HepG2 (cell line): ENCODE results near the gene YIPF2. TPM values are rescaled to one million over a fixed set of nuclear protein-coding genes. Genes with fewer than 3 reads are reported as not detected.

Experiments used
- MBD4 ChIP-seq: IDR thresholded peaks from 2 replicates; pipeline ENCODE4 v1.6.1; 2012; ENCODE audit warnings: low read length, inconsistent platforms, borderline replicate concordance
- MED1 ChIP-seq: sonication (generic); formaldehyde crosslinking; IDR thresholded peaks from 2 replicates; pipeline ENCODE4 v1.4.0; 2020; ENCODE audit warnings: missing genetic modification reagents
- MXI1 ChIP-seq: IDR thresholded peaks from 3 replicates; pipeline ENCODE4 v1.6.1; 2012; ENCODE audit warnings: low read depth, low read length, inconsistent platforms, borderline replicate concordance
- NFATC3 ChIP-seq: sonication (generic); formaldehyde crosslinking; IDR thresholded peaks from 2 replicates; pipeline ENCODE4 v1.5.1; 2020; ENCODE audit warnings: mild to moderate bottlenecking, missing genetic modification reagents
- NRL ChIP-seq: sonication (generic); formaldehyde crosslinking; IDR thresholded peaks from 2 replicates; pipeline ENCODE4 v1.5.0; 2020; ENCODE audit warnings: missing genetic modification reagents, mild to moderate bottlenecking, moderate library complexity, borderline replicate concordance
- SIN3A ChIP-seq: IDR thresholded peaks from 2 replicates; pipeline ENCODE4 v1.6.1; 2011; ENCODE audit warnings: low read depth, mild to moderate bottlenecking, control low read depth, low read length, borderline replicate concordance
- SNAPC2 ChIP-seq: sonication (generic); formaldehyde crosslinking; IDR thresholded peaks from 2 replicates; pipeline ENCODE4 v1.8.1; 2022; ENCODE audit warnings: mild to moderate bottlenecking, missing genetic modification reagents
- SRF ChIP-seq: IDR thresholded peaks from 2 replicates; pipeline ENCODE4 v1.6.1; 2011; ENCODE audit warnings: mild to moderate bottlenecking, low read depth, low read length, moderate library complexity
- TP53 ChIP-seq: sonication (generic); formaldehyde crosslinking; conservative IDR thresholded peaks from 2 replicates; pipeline ENCODE4 v1.4.0; 2020; ENCODE audit warnings: missing genetic modification reagents
- ZNF678 ChIP-seq: sonication (generic); formaldehyde crosslinking; IDR thresholded peaks from 2 replicates; pipeline ENCODE4 v1.4.0; 2020; ENCODE audit warnings: mild to moderate bottlenecking, missing genetic modification reagents
- ZNF75D ChIP-seq: sonication (generic); formaldehyde crosslinking; IDR thresholded peaks from 2 replicates; pipeline ENCODE4 v1.8.1; 2023; ENCODE audit warnings: missing genetic modification reagents, mild to moderate bottlenecking, borderline replicate concordance
- polyA plus RNA-seq, 8 experiments: library from polyadenylated mRNA; depleted of rRNA in 3 of 8; stranded (reverse) in 7 of 8; unstranded in 1 of 8; fragments of >200 nt; fragmentation: Illumina TruSeq in 4 of 8; extraction: Trizol in 4 of 8; gene quantifications; 2 replicates each; pipeline versions ENCODE4 v1.2.1 to v1.2.3, GENCODE V29; 2011 to 2016; ENCODE audit warnings: low read depth in 4 of 8, missing spikeins in 1 of 8, mixed read lengths in 1 of 8; ENCODE audit not compliant: insufficient read depth in 1 of 8
- total RNA-seq, 5 experiments: library from RNA; depleted of rRNA; stranded (reverse); fragments of >200 nt; fragmentation: Illumina TruSeq; extraction: Trizol; gene quantifications; 2 replicates each; pipeline ENCODE4 v1.2.3, GENCODE V29; 2016; ENCODE audit warnings: low read depth in 1 of 5
- TF ChIP-seq, protein P1 (sequence below): sonication (generic); formaldehyde crosslinking; IDR thresholded peaks from 2 replicates; pipeline ENCODE4 v1.8.0; 2022; ENCODE audit warnings: missing genetic modification reagents, mild to moderate bottlenecking, borderline replicate concordance
- TF ChIP-seq, protein P2 (sequence below), 2 experiments: sonication (generic) in 1 of 2; formaldehyde crosslinking in 1 of 2; IDR thresholded peaks; 2 replicates each; pipeline versions ENCODE4 v1.4.0 to v1.6.1; 2018 to 2020; ENCODE audit warnings: missing genetic modification reagents in 2 of 2, borderline replicate concordance in 1 of 2, low read depth in 1 of 2, mild to moderate bottlenecking in 1 of 2, missing biosample characterization in 1 of 2
- TF ChIP-seq, protein P3 (sequence below): sonication (generic); formaldehyde crosslinking; IDR thresholded peaks from 2 replicates; pipeline ENCODE4 v1.5.0; 2020; ENCODE audit warnings: mild to moderate bottlenecking, missing genetic modification reagents
- TF ChIP-seq, protein P4 (sequence below): sonication (generic); formaldehyde crosslinking; IDR thresholded peaks from 2 replicates; pipeline ENCODE4 v1.5.0; 2020; ENCODE audit warnings: missing genetic modification reagents, mild to moderate bottlenecking, borderline replicate concordance
- TF ChIP-seq, protein P5 (sequence below): sonication (generic); formaldehyde crosslinking; conservative IDR thresholded peaks from 2 replicates; pipeline ENCODE4 v1.4.0; 2020; ENCODE audit warnings: missing genetic modification reagents
- TF ChIP-seq, protein P6 (sequence below): sonication (generic); formaldehyde crosslinking; IDR thresholded peaks from 2 replicates; pipeline ENCODE4 v1.8.1; 2023; ENCODE audit warnings: missing genetic modification reagents, mild to moderate bottlenecking, borderline replicate concordance

YIPF2 gene
- total and polyA plus RNA-seq, 2 of the 13 experiments (the other 11 are each of a cell fraction or from before 2014, with no cell fraction given) = 37.3 to 53.2 TPM

DNA sequence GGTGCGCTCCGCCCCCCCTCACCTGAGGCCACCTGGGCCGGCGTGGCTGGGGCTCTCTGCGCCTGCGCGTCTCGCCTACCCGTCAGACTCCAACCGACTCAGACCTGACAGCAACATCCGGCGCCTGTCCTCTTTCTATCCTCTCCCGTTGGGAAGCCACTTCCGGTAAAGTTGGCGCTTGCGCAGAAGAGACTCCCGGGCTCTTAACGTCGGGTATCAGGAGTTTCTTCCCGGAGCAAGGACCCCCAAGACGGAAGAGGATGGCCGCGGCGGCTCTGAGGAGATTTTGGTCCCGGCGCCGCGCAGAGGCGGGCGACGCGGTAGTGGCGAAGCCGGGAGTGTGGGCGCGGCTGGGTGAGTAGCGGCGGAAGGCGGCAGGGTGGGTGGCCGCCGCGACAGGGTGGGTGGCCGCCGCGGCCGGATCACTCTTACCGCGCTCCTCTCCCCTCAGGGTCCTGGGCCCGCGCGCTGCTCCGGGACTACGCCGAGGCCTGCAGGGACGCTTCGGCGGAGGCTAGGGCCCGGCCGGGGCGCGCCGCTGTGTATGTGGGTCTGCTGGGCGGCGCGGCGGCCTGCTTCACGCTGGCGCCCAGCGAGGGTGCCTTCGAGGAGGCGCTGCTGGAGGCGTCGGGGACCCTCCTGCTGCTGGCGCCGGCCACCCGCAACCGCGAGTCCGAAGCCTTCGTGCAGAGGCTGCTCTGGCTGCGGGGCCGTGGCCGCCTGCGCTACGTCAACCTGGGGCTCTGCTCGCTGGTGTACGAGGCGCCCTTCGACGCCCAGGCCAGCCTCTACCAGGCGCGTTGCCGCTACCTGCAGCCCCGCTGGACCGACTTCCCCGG is at the start of gene YIPF2, which contains the start of gene TIMM29 (continued):
- TF ChIP-seq, protein P1, sequence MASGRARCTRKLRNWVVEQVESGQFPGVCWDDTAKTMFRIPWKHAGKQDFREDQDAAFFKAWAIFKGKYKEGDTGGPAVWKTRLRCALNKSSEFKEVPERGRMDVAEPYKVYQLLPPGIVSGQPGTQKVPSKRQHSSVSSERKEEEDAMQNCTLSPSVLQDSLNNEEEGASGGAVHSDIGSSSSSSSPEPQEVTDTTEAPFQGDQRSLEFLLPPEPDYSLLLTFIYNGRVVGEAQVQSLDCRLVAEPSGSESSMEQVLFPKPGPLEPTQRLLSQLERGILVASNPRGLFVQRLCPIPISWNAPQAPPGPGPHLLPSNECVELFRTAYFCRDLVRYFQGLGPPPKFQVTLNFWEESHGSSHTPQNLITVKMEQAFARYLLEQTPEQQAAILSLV (CRISPR knock-in tag) = peak; percentile 60; the same call in 1 of the 2 replicates
- TF ChIP-seq NFATC3 (CRISPR knock-in tag) = 0 out of 2 replicates have a peak, but pooled peaks have one; percentile 57
- TF ChIP-seq SIN3A = peak; percentile 71; the same call in 1 of the 2 replicates
- TF ChIP-seq, protein P2, sequence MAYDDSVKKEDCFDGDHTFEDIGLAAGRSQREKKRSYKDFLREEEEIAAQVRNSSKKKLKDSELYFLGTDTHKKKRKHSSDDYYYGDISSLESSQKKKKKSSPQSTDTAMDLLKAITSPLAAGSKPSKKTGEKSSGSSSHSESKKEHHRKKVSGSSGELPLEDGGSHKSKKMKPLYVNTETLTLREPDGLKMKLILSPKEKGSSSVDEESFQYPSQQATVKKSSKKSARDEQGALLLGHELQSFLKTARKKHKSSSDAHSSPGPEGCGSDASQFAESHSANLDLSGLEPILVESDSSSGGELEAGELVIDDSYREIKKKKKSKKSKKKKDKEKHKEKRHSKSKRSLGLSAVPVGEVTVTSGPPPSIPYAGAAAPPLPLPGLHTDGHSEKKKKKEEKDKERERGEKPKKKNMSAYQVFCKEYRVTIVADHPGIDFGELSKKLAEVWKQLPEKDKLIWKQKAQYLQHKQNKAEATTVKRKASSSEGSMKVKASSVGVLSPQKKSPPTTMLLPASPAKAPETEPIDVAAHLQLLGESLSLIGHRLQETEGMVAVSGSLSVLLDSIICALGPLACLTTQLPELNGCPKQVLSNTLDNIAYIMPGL (CRISPR knock-in tag; IDR thresholded peaks at IDR 0.05; ENCODE audit: borderline replicate concordance in 1 of 2, low read depth in 1 of 2) = peak; percentile 87 to 92; a peak in 3 of 4 replicates
- no peak for TF ChIP-seq TP53 (CRISPR knock-in tag)
- no peak for TF ChIP-seq MBD4
- 0 out of 2 replicates have a peak, but pooled peaks have one; percentile 66 for TF ChIP-seq SNAPC2 (CRISPR knock-in tag)
- TF ChIP-seq, protein P3, sequence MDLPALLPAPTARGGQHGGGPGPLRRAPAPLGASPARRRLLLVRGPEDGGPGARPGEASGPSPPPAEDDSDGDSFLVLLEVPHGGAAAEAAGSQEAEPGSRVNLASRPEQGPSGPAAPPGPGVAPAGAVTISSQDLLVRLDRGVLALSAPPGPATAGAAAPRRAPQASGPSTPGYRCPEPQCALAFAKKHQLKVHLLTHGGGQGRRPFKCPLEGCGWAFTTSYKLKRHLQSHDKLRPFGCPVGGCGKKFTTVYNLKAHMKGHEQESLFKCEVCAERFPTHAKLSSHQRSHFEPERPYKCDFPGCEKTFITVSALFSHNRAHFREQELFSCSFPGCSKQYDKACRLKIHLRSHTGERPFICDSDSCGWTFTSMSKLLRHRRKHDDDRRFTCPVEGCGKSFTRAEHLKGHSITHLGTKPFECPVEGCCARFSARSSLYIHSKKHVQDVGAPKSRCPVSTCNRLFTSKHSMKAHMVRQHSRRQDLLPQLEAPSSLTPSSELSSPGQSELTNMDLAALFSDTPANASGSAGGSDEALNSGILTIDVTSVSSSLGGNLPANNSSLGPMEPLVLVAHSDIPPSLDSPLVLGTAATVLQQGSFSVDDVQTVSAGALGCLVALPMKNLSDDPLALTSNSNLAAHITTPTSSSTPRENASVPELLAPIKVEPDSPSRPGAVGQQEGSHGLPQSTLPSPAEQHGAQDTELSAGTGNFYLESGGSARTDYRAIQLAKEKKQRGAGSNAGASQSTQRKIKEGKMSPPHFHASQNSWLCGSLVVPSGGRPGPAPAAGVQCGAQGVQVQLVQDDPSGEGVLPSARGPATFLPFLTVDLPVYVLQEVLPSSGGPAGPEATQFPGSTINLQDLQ (CRISPR knock-in tag) = no peak
- TF ChIP-seq ZNF678 (CRISPR knock-in tag) = no peak
- TF ChIP-seq SRF = peak; percentile 79
- TF ChIP-seq, protein P4, sequence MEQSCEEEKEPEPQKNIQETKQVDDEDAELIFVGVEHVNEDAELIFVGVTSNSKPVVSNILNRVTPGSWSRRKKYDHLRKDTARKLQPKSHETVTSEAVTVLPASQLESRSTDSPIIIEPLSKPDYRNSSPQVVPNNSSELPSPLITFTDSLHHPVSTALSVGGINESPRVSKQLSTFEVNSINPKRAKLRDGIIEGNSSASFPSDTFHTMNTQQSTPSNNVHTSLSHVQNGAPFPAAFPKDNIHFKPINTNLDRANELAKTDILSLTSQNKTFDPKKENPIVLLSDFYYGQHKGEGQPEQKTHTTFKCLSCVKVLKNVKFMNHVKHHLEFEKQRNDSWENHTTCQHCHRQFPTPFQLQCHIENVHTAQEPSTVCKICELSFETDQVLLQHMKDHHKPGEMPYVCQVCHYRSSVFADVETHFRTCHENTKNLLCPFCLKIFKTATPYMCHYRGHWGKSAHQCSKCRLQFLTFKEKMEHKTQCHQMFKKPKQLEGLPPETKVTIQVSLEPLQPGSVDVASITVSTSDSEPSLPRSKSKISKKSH = peak; percentile 64; the same call in 1 of the 2 replicates
- TF ChIP-seq NRL (CRISPR knock-in tag) = 0 out of 2 replicates have a peak, but pooled peaks have one; percentile 17
- peak; percentile 81; the same call in 1 of the 3 replicates for TF ChIP-seq MXI1
- peak; percentile 47; the same call in 1 of the 2 replicates for TF ChIP-seq MED1 (CRISPR knock-in tag)
- TF ChIP-seq ZNF75D = no peak
- TF ChIP-seq, protein P5, sequence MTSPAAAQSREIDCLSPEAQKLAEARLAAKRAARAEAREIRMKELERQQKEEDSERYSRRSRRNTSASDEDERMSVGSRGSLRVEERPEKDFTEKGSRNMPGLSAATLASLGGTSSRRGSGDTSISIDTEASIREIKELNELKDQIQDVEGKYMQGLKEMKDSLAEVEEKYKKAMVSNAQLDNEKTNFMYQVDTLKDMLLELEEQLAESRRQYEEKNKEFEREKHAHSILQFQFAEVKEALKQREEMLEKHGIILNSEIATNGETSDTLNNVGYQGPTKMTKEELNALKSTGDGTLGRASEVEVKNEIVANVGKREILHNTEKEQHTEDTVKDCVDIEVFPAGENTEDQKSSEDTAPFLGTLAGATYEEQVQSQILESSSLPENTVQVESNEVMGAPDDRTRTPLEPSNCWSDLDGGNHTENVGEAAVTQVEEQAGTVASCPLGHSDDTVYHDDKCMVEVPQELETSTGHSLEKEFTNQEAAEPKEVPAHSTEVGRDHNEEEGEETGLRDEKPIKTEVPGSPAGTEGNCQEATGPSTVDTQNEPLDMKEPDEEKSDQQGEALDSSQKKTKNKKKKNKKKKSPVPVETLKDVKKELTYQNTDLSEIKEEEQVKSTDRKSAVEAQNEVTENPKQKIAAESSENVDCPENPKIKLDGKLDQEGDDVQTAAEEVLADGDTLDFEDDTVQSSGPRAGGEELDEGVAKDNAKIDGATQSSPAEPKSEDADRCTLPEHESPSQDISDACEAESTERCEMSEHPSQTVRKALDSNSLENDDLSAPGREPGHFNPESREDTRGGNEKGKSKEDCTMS = no peak
- TF ChIP-seq, protein P6, sequence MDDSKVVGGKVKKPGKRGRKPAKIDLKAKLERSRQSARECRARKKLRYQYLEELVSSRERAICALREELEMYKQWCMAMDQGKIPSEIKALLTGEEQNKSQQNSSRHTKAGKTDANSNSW (CRISPR knock-in tag) = 0 out of 2 replicates have a peak, but pooled peaks have one; percentile 2
